HG03280 (cell line): Measurements from ENCODE around the gene RBM38.
A peak's percentile ranks its signal among the peaks of the same experiment; 100 is the strongest.

Experiments
- ATAC-seq: cut with Tn5 transposase; IDR thresholded peaks from one replicate; pipeline ENCODE4 v1.9.1; 2021; ENCODE audit warnings: mild to moderate bottlenecking, moderate library complexity; ENCODE audit not compliant: unreplicated experiment

RBM38 gene

GRCh38 chr20:57374343-57374930 is 16.8 kb upstream of the RBM38 start:
- ATAC-seq, result no peak

- no peak for ATAC-seq
These were observed 16.1 kb upstream of the RBM38 start for GRCh38 chr20:57374931-57375651.

GRCh38 chr20:57375652-57376230 is 15.5 kb upstream of the RBM38 start:
- ATAC-seq, result no peak

GRCh38 chr20:57377350-57377749 is 13.8 kb upstream of the RBM38 start:
- no peak for ATAC-seq

- ATAC-seq, result no peak
These were observed 13.1 kb upstream of the RBM38 start for GRCh38 chr20:57378107-57378506.

GRCh38 chr20:57378646-57379262 is 12.4 kb upstream of the RBM38 start:
- ATAC-seq, result no peak

- ATAC-seq, result no peak
These were observed 11.9 kb upstream of the RBM38 start for GRCh38 chr20:57379263-57379647.

GRCh38 chr20:57380081-57380750 is 11.0 kb upstream of the RBM38 start:
- no peak for ATAC-seq

GRCh38 chr20:57381596-57382503 is 9.3 kb upstream of the RBM38 start:
- no peak for ATAC-seq

- ATAC-seq, result no peak
These were observed 8.7 kb upstream of the RBM38 start for GRCh38 chr20:57382516-57382915.

GRCh38 chr20:57383447-57384347 is 7.5 kb upstream of the RBM38 start:
- no peak for ATAC-seq

- ATAC-seq, result no peak
These were observed 6.7 kb upstream of the RBM38 start for GRCh38 chr20:57384486-57384885.

GRCh38 chr20:57384953-57385761 is 6.0 kb upstream of the RBM38 start:
- ATAC-seq, result no peak

- ATAC-seq, result no peak
These were observed 5.3 kb upstream of the RBM38 start for GRCh38 chr20:57385940-57386339.

- no peak for ATAC-seq
These were observed 4.4 kb upstream of the RBM38 start for GRCh38 chr20:57386762-57387161.

- ATAC-seq, result no peak
These were observed 3.7 kb upstream of the RBM38 start for GRCh38 chr20:57387463-57387862.

- no peak for ATAC-seq
These were observed 3.2 kb upstream of the RBM38 start for GRCh38 chr20:57387945-57388371.

- peak; percentile 40 for ATAC-seq
These were observed 2.1 kb upstream of the RBM38 start for GRCh38 chr20:57388953-57389694.
